Mucosa of gallbladder (tissue), 1 donor: ENCODE data around the gene ERI3. TPM values are rescaled to one million over a fixed set of nuclear protein-coding genes. Genes with fewer than 3 reads are reported as not detected.

Source experiments
- DNase-seq: peaks from one replicate; pipeline ENCODE4 v3.0.0-alpha.2; 2020; ENCODE audit warnings: low spot score
- total RNA-seq: library from RNA; stranded (reverse); gene quantifications from one replicate; pipeline ENCODE4 v1.2.1, GENCODE V29; 2021
- donor health status: DM: no; HTN: no; CAD: no.

Gene ERI3
- total RNA-seq, 1 donor from 2014 or later = 51.9 TPM

- no peak for DNase-seq
These were observed 3.8 kb downstream of the ERI3 start for GRCh38 chr1:44351289-44351688.

- no peak for DNase-seq
These were observed 7.0 kb downstream of the ERI3 start for GRCh38 chr1:44348061-44348485.

- no peak for DNase-seq
These were observed 7.8 kb downstream of the ERI3 start for GRCh38 chr1:44347280-44347679.

DNA sequence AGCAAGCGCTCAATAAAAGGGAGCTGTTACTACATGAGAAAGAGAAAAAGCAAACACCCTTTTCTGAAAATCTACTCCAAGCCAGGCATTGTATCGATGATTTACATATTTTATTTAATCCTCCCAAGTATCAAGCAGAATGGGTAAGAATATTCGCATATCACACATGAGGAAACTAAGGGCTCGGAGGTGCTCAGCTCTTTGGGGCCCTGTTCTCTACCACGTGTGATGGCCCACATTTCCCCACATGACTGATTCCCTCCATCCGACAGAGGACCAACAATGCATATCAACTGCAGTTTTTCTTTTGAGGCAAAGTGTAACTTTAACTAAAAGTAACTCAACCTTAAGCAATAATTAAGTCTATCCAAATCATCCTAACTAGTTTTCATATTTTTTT, 8.2 kb downstream of the ERI3 start:
- no peak for DNase-seq

DNA sequence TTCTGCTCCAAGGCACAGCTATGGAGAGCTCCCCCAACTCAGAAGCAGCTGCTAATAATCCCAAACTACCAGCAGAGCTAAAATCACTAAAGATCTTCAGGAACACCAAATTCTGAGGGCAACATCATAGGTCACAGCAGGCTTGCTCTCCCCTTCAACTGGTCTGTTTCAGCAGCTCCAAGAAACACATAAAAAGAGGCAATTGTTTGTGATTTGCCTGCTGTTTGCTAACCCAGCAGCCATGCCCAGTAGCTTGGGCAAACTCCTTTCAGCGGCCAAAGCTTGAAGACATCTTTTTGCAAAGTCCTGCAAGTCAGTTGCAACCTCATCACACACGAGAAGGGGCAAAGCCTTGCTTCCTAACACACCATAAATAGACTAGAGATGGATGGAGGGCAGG, 8.9 kb downstream of the ERI3 start:
- no peak for DNase-seq

DNA sequence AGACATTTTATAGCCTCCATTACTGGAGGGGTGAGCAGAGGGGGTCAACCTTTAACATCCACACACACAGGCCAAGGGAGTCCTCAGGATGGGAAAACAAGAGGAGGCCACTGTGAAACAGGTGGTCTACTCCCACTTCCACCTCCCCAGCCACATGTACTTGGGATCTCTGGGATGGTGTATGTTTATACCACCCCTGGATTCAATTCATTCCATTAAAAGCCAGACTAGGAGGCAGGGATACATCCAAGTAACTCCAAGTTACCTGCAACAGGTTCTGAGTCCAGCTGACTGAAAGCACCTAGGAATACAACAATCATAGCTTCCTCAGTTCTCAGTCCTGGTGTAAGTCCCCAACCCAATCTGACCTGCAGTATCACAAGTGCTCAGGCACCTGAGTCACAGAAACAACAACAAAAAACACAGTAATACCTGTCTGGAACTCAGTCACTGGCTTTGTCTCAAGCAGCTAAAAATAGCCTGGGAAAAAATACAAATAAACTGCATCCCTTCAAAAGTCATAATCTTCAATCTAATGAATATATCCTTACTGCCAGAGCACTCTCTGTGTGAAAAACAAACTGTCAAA, 9.8 kb downstream of the ERI3 start:
- DNase-seq = no peak

GRCh38 chr1:44339731-44340130, 15.3 kb downstream of the ERI3 start:
- DNase-seq = no peak

DNA sequence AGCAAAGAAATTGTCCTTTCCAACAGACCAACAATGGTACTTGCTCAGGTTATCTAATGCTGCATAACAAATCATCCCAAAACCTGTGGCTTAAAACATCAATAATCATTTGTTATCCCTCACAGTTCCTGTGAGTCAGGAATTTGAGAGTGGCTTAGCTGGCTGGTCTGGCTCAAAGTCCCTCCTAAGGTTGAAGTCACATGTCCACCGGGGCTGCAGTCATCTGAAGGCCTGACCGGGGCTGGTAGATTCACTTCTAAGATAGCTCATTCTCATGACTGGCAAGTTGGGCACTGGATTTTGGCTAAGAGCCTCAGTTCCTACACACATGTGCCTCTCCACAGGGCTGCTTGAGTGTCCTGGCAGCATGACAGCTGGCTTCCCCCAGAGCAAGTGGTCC, 16.9 kb downstream of the ERI3 start:
- DNase-seq = no peak

DNA sequence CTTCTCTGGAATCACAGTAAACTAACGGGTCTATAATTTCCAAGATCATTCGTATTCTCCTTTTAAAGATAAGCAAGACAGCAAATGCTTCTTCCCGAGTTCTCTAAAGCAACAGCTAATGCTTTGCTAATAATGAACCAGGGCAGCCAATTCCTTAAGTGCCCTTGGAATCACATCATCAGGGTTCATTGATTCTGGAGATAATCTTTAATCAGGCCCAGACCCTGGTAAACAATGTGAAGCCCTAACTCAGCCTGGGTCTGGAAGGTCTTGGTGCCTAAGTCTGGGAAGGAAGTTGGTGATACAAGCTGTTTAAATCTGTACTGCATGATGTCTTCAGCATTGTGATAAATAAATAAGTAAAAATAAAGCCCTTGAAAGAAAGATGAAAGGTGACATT, 18.4 kb downstream of the ERI3 start:
- DNase-seq = peak; percentile 23

DNA sequence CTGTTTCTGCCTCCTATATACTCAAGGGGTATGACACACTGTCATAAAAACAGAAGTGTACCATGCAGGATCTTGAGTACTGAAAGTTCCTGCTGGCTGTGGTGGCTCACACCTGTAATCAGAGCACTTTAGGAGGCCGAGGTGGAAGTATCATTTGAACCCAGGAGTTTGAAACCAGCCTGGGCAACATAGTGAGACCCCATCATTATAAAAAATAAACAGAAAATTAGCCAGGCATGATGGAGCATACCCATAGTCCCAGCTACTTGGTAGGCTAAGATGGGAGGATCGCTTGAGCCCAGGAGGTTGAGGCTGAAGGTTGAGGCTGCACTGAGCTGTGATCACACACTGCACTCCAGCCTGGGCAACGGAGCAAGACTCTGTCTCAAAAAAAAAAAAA, 20.1 kb downstream of the ERI3 start:
- no peak for DNase-seq

DNA sequence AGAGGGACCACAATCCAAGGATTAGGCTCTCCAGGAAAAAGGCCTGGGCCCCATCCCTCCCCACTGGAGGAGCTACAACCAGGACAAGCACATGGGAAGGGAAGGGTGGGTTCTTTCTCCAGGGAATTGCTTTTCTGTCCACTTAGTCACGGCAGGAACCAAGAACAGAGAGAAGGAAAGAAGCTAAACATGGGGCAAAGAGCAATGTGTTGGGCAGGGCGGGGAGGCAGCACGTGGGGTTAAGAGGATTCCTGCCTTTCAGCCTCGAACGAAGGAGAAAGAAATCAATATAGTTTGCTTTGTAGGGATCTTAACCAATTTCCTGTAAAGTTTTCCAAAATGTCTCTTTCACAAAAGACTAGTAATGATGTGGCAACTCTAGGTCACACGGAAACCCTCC, 21.7 kb downstream of the ERI3 start:
- peak; percentile 50 for DNase-seq

DNA sequence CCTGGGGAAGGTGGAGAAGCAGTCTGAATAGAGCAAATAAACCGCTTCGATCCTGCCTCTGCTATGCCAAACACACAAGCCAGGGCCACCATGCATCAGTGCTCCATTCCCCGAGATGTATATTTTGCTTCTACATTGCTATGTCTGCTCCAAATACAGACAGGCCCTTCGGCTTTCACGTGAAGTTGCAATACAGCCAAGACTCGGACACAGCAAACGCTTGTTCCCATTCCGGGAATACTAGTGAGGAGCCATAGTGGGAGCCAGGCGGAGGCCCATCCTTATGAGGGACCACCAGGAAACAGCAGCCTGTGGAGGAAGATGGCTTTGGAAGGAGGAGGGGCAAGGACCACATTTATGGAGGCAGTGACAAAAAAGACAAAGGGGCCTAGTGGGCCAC, 22.6 kb downstream of the ERI3 start:
- DNase-seq = no peak

GRCh38 chr1:44330935-44331334, 24.1 kb downstream of the ERI3 start:
- no peak for DNase-seq

- no peak for DNase-seq
These were observed 26.2 kb downstream of the ERI3 start for GRCh38 chr1:44328671-44329416.

GRCh38 chr1:44327679-44328491, 27.2 kb downstream of the ERI3 start:
- peak; percentile 91 for DNase-seq

- DNase-seq = no peak
These were observed 28.1 kb downstream of the ERI3 start for GRCh38 chr1:44326821-44327465.

DNA sequence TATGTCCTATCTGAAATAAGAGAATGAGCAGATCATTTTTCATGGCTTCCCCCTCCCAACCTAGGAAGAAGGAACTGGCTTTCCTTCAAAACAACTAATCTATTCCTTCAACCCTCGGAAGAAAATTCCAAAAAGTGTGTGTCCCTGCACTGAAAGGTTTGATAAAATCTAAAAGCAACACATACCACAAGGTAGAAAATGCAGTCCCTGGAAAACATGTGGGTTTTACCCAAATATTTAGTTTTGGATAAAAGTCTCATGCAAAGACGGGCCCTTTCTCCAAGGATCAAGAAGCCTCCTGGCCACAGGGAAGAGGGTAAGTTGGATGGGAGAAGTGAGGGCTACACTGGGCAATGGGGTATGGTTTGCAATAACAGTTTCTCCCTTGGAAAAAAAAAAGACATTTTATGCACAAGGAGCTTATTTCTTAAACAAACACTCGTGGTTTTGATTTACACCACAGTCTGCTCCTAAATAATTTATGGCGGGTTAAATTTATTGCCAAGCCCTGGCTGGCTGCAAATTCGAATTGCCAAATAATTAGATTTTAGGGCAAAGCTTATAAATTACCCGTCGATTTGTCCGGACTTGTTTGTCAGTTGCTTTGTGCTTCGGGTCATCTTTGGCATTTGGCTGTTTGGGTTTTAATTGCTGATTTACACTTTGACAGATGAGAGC, 28.9 kb downstream of the ERI3 start:
- no peak for DNase-seq

GRCh38 chr1:44323947-44324346, 31.1 kb downstream of the ERI3 start:
- no peak for DNase-seq

DNA sequence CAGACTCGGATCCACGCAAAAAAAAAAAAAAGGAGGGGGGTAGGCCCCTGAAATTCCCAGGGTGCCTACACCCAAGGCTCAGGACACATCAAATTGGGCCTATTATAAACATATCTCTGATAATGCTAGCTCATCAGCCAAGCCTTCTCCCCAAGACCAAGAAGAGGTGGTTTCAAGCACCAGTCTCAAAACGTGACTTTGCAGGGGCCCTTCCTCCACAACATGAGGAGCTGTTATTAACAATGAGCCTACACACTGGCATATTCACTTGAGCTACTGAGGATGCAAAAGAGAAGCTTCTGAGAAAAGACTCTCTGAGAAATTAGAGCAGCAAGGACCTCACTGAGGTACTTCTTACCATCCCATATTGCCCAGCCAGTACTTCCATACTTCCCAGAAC, 32.7 kb downstream of the ERI3 start:
- DNase-seq = no peak

DNA sequence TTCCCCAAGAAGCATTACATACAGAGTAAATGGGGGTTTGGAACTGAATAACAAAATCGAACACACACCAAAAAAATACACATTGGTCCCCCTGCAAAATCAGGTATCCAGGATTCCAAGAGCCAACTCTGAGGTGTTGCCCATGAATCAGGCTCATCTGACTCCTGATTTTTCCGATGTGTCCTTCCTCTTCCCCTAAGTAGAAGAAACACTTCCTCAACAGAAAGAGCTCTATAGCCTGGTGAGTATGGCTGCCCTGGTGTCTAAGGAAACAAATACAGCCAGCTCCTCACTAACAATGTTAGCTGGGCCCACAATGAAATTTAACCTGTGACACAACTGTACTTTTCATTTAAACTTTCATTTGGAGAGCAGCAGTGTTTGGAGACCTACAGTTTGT, 33.6 kb downstream of the ERI3 start:
- no peak for DNase-seq
